OCI-LY3 (cell line): ENCODE data around the gene CERS6.

ENCODE experiments used
- CTCF ChIP-seq: fragments of 200-600, 300-600 bp; sonication (generic); IDR thresholded peaks from 2 replicates; pipeline ENCODE4 v1.5.1; 2014; ENCODE audit warnings: antibody characterized with exemption, low read length, low read depth
- EZH2phosphoT487 ChIP-seq: fragments of 200-600 bp; shearing (Covaris generic); IDR thresholded peaks from 2 replicates; pipeline ENCODE4 v1.6.1; 2018; ENCODE audit warnings: antibody characterized with exemption, mixed run types, low read depth

- TF ChIP-seq CTCF (no peak), EZH2phosphoT487 (no peak)
These were observed 15.0 kb downstream of the CERS6 start for GRCh38 chr2:168471163-168471475.
